H1 (cell line): ENCODE data around the gene CCDC117. TPM values are rescaled to one million over a fixed set of nuclear protein-coding genes. Genes with fewer than 3 reads are reported as not detected.

ENCODE experiments used
- CTCF ChIA-PET: fragments of 300-600 bp; sonication (Branson Sonifier 250); formaldehyde crosslinking; loops from one replicate; lab custom pipeline; 2021; ENCODE audit not compliant: partially characterized antibody; lab: Charles Lee
- POLR2A ChIA-PET: fragments of 300-600 bp; sonication (Branson Sonifier 250); formaldehyde crosslinking; loops from one replicate; lab custom pipeline; 2021; ENCODE audit warnings: inconsistent platforms; ENCODE audit not compliant: partially characterized antibody; lab: Charles Lee
- DNase-seq, 2 experiments: peaks; one replicate each; pipeline versions ENCODE4 v3.0.0 to v3.0.0-alpha.2; 2010 to 2022; ENCODE audit warnings: low spot score in 2 of 2, low read depth in 1 of 2, mixed read lengths in 1 of 2
- FAIRE-seq: peaks from 2 replicates; lab custom pipeline; 2011; peaks lifted over from hg19 to GRCh38; lab: Jason Lieb, UNC
- H2AFZ ChIP-seq: 2 replicates; pipeline ENCODE4 v1.8.1; 2012; ENCODE audit warnings: low read length, inconsistent platforms
- H2AK5ac ChIP-seq: 2 replicates; pipeline ENCODE4 v1.6.1; 2013; ENCODE audit warnings: low read depth, low read length
- H2BK120ac ChIP-seq: replicated peaks from 2 replicates; pipeline ENCODE3; 2013; ENCODE audit warnings: low read depth, low read length, inconsistent platforms
- H2BK12ac ChIP-seq: 2 replicates; pipeline ENCODE4 v1.6.1; 2013; ENCODE audit warnings: low read depth, low read length
- H2BK15ac ChIP-seq: 2 replicates; pipeline ENCODE4 v1.6.1; 2013; ENCODE audit warnings: low read length
- H2BK20ac ChIP-seq: 2 replicates; pipeline ENCODE4 v1.6.1; 2013; ENCODE audit warnings: low read length
- H2BK5ac ChIP-seq: 2 replicates; pipeline ENCODE4 v1.6.1; 2013; ENCODE audit warnings: low read depth, low read length
- H3K14ac ChIP-seq: 2 replicates; pipeline ENCODE4 v1.6.1; 2013; ENCODE audit warnings: inconsistent platforms; ENCODE audit not compliant: insufficient read length
- H3K18ac ChIP-seq: 2 replicates; pipeline ENCODE4 v1.6.1; 2013; ENCODE audit warnings: low read length; ENCODE audit errors: extremely low read depth
- H3K23ac ChIP-seq: 2 replicates; pipeline ENCODE4 v1.6.1; 2013; ENCODE audit warnings: inconsistent platforms; ENCODE audit not compliant: insufficient read length
- H3K23me2 ChIP-seq: 2 replicates; pipeline ENCODE4 v1.6.1; 2013; ENCODE audit warnings: low read depth, low read length
- H3K27ac ChIP-seq: 2 replicates; pipeline ENCODE4 v1.6.1; 2011; ENCODE audit warnings: low read depth, low read length, inconsistent platforms
- H3K27me3 ChIP-seq, 4 experiments: replicated peaks in 1 of 4; 1 replicate in 1 of 4; 2 replicates in 3 of 4; pipeline versions ENCODE4 v1.6.1 to v1.8.1; 2011 to 2013; ENCODE audit warnings: low read length in 3 of 4, mild to moderate bottlenecking in 3 of 4, inconsistent platforms in 2 of 4, mixed read lengths in 2 of 4, moderate library complexity in 1 of 4; ENCODE audit not compliant: control insufficient read depth in 3 of 4, insufficient read depth in 3 of 4; ENCODE audit errors: extremely low read depth in 1 of 4
- H3K36me3 ChIP-seq, 4 experiments: 2 replicates each; pipeline versions ENCODE4 v1.6.1 to v1.8.1; 2011 to 2013; ENCODE audit warnings: mild to moderate bottlenecking in 4 of 4, low read length in 3 of 4, moderate library complexity in 2 of 4, control low read depth in 1 of 4, inconsistent platforms in 1 of 4; ENCODE audit not compliant: insufficient read depth in 4 of 4, control insufficient read depth in 2 of 4
- H3K4ac ChIP-seq: replicated peaks from 2 replicates; pipeline ENCODE3; 2013; ENCODE audit warnings: low read length, low read depth, mixed read lengths, inconsistent platforms; ENCODE audit not compliant: insufficient read length
- H3K4me1 ChIP-seq, 4 experiments: replicated peaks in 1 of 4; 1 replicate in 1 of 4; 2 replicates in 3 of 4; pipeline versions ENCODE4 v1.6.1 to v1.8.1; 2011 to 2013; ENCODE audit warnings: low read length in 3 of 4, inconsistent platforms in 2 of 4, mixed read lengths in 1 of 4; ENCODE audit not compliant: insufficient read depth in 4 of 4, control insufficient read depth in 3 of 4
- H3K4me2 ChIP-seq, 2 experiments: 2 replicates each; pipeline versions ENCODE4 v1.6.1 to v1.8.1; 2011 to 2013; ENCODE audit warnings: low read depth in 2 of 2, low read length in 2 of 2, control low read depth in 1 of 2, inconsistent platforms in 1 of 2, mild to moderate bottlenecking in 1 of 2; ENCODE audit not compliant: insufficient read depth in 1 of 2
- H3K4me3 ChIP-seq, 4 experiments: fragments of 200-600, 300-600 bp in 1 of 4; sonication (generic), shearing (Covaris generic), sonication (Bioruptor Twin) in 1 of 4; 2 replicates each; pipeline versions ENCODE4 v1.5.1 to v1.8.1; 2011 to 2016; ENCODE audit warnings: low read length in 4 of 4, low read depth in 3 of 4, control low read depth in 2 of 4, inconsistent platforms in 2 of 4, mild to moderate bottlenecking in 2 of 4, mixed read lengths in 1 of 4, moderate library complexity in 1 of 4; ENCODE audit not compliant: insufficient read depth in 2 of 4; ENCODE audit errors: extremely low read depth in 1 of 4
- H3K56ac ChIP-seq: replicated peaks from 2 replicates; pipeline ENCODE3; 2013; ENCODE audit warnings: low read depth, mild to moderate bottlenecking, mixed read lengths, low read length, inconsistent platforms; ENCODE audit not compliant: insufficient read length
- H3K79me1 ChIP-seq: 2 replicates; pipeline ENCODE4 v1.6.1; 2013; ENCODE audit warnings: low read depth, low read length, control low read depth
- H3K79me2 ChIP-seq, 2 experiments: 2 replicates each; pipeline versions ENCODE4 v1.6.1 to v1.8.1; 2012 to 2013; ENCODE audit warnings: low read length in 2 of 2, mild to moderate bottlenecking in 2 of 2, inconsistent platforms in 1 of 2; ENCODE audit not compliant: insufficient read depth in 2 of 2, control insufficient read depth in 1 of 2
- H3K9ac ChIP-seq, 4 experiments: replicated peaks in 1 of 4; 1 replicate in 1 of 4; 2 replicates in 3 of 4; pipeline versions ENCODE4 v1.6.1 to v1.8.1; 2011 to 2013; ENCODE audit warnings: low read depth in 3 of 4, low read length in 3 of 4, control low read depth in 2 of 4, mild to moderate bottlenecking in 2 of 4, moderate library complexity in 2 of 4, inconsistent platforms in 1 of 4; ENCODE audit errors: extremely low read depth in 1 of 4
- H3K9me3 ChIP-seq, 2 experiments: 2 replicates each; pipeline versions ENCODE4 v1.6.1 to v1.8.1; 2012 to 2013; ENCODE audit warnings: mild to moderate bottlenecking in 2 of 2, moderate library complexity in 2 of 2, control low read depth in 1 of 2, inconsistent platforms in 1 of 2, low read depth in 1 of 2, low read length in 1 of 2, mixed read lengths in 1 of 2; ENCODE audit not compliant: insufficient read depth in 2 of 2
- H4K20me1 ChIP-seq, 2 experiments: replicated peaks in 1 of 2; 2 replicates each; pipeline versions ENCODE3 to v1.8.1; 2011 to 2013; ENCODE audit warnings: inconsistent platforms in 2 of 2, low read length in 2 of 2, mild to moderate bottlenecking in 1 of 2; ENCODE audit not compliant: insufficient read depth in 2 of 2, control insufficient read depth in 1 of 2
- H4K5ac ChIP-seq: 2 replicates; pipeline ENCODE4 v1.6.1; 2013; ENCODE audit warnings: low read length, low read depth, mixed read lengths, inconsistent platforms; ENCODE audit not compliant: insufficient read length
- H4K8ac ChIP-seq: 2 replicates; pipeline ENCODE4 v1.8.0; 2013; ENCODE audit warnings: mild to moderate bottlenecking, moderate library complexity, low read length, inconsistent platforms; ENCODE audit not compliant: insufficient read depth; ENCODE audit errors: extremely low read depth
- H4K91ac ChIP-seq: replicated peaks from 2 replicates; pipeline ENCODE3; 2013; ENCODE audit warnings: low read length, mixed read lengths, inconsistent platforms; ENCODE audit not compliant: insufficient read length
- CREB1 ChIP-seq: IDR thresholded peaks from 2 replicates; pipeline ENCODE4 v1.6.1; 2012; ENCODE audit warnings: inconsistent platforms
- E2F6 ChIP-seq: IDR thresholded peaks from 2 replicates; pipeline ENCODE4 v1.6.1; 2012; ENCODE audit warnings: inconsistent platforms
- JUN ChIP-seq: IDR thresholded peaks from 2 replicates; pipeline ENCODE4 v1.6.1; 2011; ENCODE audit warnings: low read depth, mild to moderate bottlenecking, improper control_type of control experiment, low read length
- POLR2A ChIP-seq, 2 experiments: IDR thresholded peaks; 1 replicate in 1 of 2; 2 replicates in 1 of 2; pipeline ENCODE4 v1.6.1; 2011; ENCODE audit warnings: low read depth in 2 of 2, low read length in 2 of 2, mild to moderate bottlenecking in 2 of 2; ENCODE audit errors: control extremely low read depth in 1 of 2
- SIRT6 ChIP-seq: IDR thresholded peaks from one replicate; pipeline ENCODE4 v1.7.1; 2012; ENCODE audit warnings: low read length, inconsistent platforms
- SIX5 ChIP-seq: IDR thresholded peaks from 2 replicates; pipeline ENCODE4 v1.6.1; 2011; ENCODE audit warnings: mild to moderate bottlenecking, low read depth, low read length
- ZNF274 ChIP-seq: IDR thresholded peaks from 2 replicates; pipeline ENCODE4 v1.7.0; 2012; ENCODE audit warnings: low read length, borderline replicate concordance; ENCODE audit errors: extremely low read depth
- WGBS, 2 experiments: shearing (Covaris generic) in 1 of 2; methylation state at CpG; one replicate each; pipeline versions ENCODE4 v1.1.6 to v1.1.7; 2013 to 2015; ENCODE audit warnings: low lambda C conversion rate in 2 of 2, mixed read lengths in 2 of 2, inconsistent platforms in 1 of 2, low coverage in 1 of 2, missing lambda C conversion rate in 1 of 2; ENCODE audit not compliant: insufficient replicate concordance in 2 of 2, insufficient coverage in 1 of 2, insufficient read length in 1 of 2; ENCODE audit errors: extremely low coverage in 1 of 2, missing lambda C conversion rate in 1 of 2; 5-methylcytosine and 5-hydroxymethylcytosine counted together
- polyA plus RNA-seq, 7 experiments: library from polyadenylated mRNA; depleted of rRNA in 3 of 7; stranded (reverse) in 5 of 7; unstranded in 2 of 7; fragments of >200 nt in 5 of 7; fragments of 200-250 nt in 2 of 7; gene quantifications; 1 replicate in 5 of 7; 2 replicates in 1 of 7; 4 replicates in 1 of 7; pipeline versions ENCODE4 v1.2.1 to v1.2.3, GENCODE V29; 2011 to 2013; ENCODE audit warnings: missing spikeins in 2 of 7, mixed read lengths in 2 of 7
- total RNA-seq: library from RNA; stranded (reverse); fragmentation: NEBNext Ultra II Directional; extraction: Animal tissue kit (Norgen Biotek cat#: 25700); gene quantifications from 2 replicates; pipeline ENCODE4 v1.2.1, GENCODE V29; 2021

CCDC117 gene
- total and polyA plus RNA-seq, 2 of the 8 experiments (the other 6 are each of a cell fraction or from before 2014, with no cell fraction given) = 9.1 to 43.1 TPM

GRCh38 chr22:28795071-28795693 is 22.7 kb downstream of the CCDC117 start:
- Histone ChIP-seq H3K27ac (no peak overlapping the region), H3K4ac (no peak overlapping the region), H2BK12ac (no peak overlapping the region), H2BK5ac (no peak overlapping the region), H2AFZ (no peak overlapping the region), H3K4me3 (no peak overlapping the region), H3K4me1 (no peaks in the 10 kb centered on the region), H3K56ac (no peak overlapping the region), H2BK20ac (no peak overlapping the region), H3K23me2 (peaks cover 4% of the 10 kb centered on the region), H2BK120ac (no peak overlapping the region), H3K14ac (no peak overlapping the region), H3K4me2 (no peak overlapping the region), H3K9me3 (no peaks in the 10 kb centered on the region), H3K79me1 (no peaks in the 10 kb centered on the region; the same call in none of the 2 replicates), H3K27me3 (no peaks in the 10 kb centered on the region), H3K23ac (no peak overlapping the region), H4K5ac (no peak overlapping the region), H2AK5ac (no peak overlapping the region), H3K36me3 (peaks cover 24 to 54% (median 40%) of the 10 kb centered on the region in 4 experiments), H4K8ac (no peak overlapping the region), H2BK15ac (no peak overlapping the region), H3K18ac (no peak overlapping the region), H3K79me2 (peaks cover 10 to 32% of the 10 kb centered on the region in 2 experiments), H3K9ac (no peak overlapping the region), H4K20me1 (peaks cover 3 to 10% of the 10 kb centered on the region in 2 experiments), H4K91ac (no peak overlapping the region)
- 87% methylated on average over 6 of the region's 6 CpGs; no CpG with 5 or more reads in 1 of the 2 experiments for WGBS, 2 experiments
- ChIA-PET POLR2A (interaction anchor here (0.6 to 10.0 kb wide), 15 partner anchors 8 to 103 kb away, joined by 3 to 100 read pairs (median 4); no protein-coding TSS in a partner anchor), CTCF (interaction anchor here (0.6 to 2.8 kb wide), 8 partner anchors 7 to 195 kb away, joined by 3 to 9 read pairs (median 3); no protein-coding TSS in a partner anchor)
- TF ChIP-seq E2F6 (no peak), ZNF274 (no peak), SIX5 (no peak), JUN (no peak), SIRT6 (no peak), CREB1 (no peak), POLR2A (IDR thresholded peaks at IDR 0.05; ENCODE audit: control extremely low read depth in 1 of 2, low read depth in 2 of 2, low read length in 2 of 2) (peak in 1 of 2 experiments; percentile 45; a peak in 1 of 3 replicates)
- DNase-seq (no peak), FAIRE-seq (no peak)
